Measurements from ENCODE around the gene FSTL4. TPM values are rescaled to one million over a fixed set of nuclear protein-coding genes. Genes with fewer than 3 reads are reported as not detected.
A peak's percentile ranks its signal among the peaks of the same experiment; 100 is the strongest.

The FSTL4 gene
- total and polyA plus RNA-seq, 2 donors (not counting 1 experiment from before 2014, with no cell fraction given): 0.31 to 6.7 TPM

DNA sequence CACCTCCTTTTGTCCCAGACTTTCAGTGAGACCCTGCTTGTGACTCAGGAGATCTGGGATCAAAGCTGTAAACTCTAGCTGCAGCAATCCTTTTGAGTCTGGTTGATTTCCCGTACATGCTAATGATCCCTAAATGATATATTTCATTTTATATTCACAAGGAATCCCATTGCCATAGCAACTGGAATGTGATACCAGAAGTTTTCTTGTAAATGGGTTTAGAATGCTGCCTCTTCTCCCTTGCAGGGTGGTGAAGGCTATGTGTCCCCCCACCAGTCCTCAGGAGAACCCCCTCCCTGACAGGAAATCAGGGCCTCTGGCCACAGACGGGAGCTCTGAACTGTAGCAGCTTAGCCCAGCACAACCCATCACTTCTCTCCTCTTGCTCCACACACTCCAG, 215.0 kb downstream of the FSTL4 start:
- Mint-ChIP-seq H3K9me3 (ENCODE audit: insufficient read depth) (no peaks in the 10 kb centered on the region), H3K4me3 (peak overlapping the region; percentile 54), H3K27ac (no peak overlapping the region), H3K27me3 (no peaks in the 10 kb centered on the region), H3K4me1 (peaks cover 45% of the 10 kb centered on the region)
- Histone ChIP-seq H3K79me2 (ENCODE audit: control insufficient read depth, insufficient read depth, low read length) (no peaks in the 10 kb centered on the region), H3K4me2 (replicated peaks; ENCODE audit: low read depth, low read length, poor library complexity, severe bottlenecking) (peak overlapping the region; percentile 61), H3K9me3 (ENCODE audit: control extremely low read depth in 1 of 3, control insufficient read depth in 2 of 3, insufficient read depth in 1 of 3, low read length in 2 of 3) (peaks cover 0 to 15% (median 0%) of the 10 kb centered on the region in 3 donors), H3K36me3 (replicated peaks in 1 of 2; ENCODE audit: control extremely low read depth in 1 of 2, control insufficient read depth in 1 of 2, extremely low read depth in 1 of 2, insufficient read depth in 2 of 2, low read length in 1 of 2) (no peaks in the 10 kb centered on the region), H2AFZ (ENCODE audit: insufficient read depth, low read depth, low read length, poor library complexity, severe bottlenecking) (peak overlapping the region; percentile 29), H3K9ac (ENCODE audit: low read length) (peak overlapping the region; percentile 17), H3K27me3 (replicated peaks in 1 of 4; ENCODE audit: control extremely low read depth in 1 of 4, control insufficient read depth in 3 of 4, insufficient read depth in 4 of 4, low read length in 3 of 4) (no peaks in the 10 kb centered on the region), H3K4me1 (ENCODE audit: control insufficient read depth in 2 of 2, insufficient read depth in 2 of 2, low read length in 2 of 2) (peaks cover 36 to 37% of the 10 kb centered on the region in 2 donors), H3K27ac (ENCODE audit: low read length in 2 of 2) (peak overlapping the region; percentile 38 to 52), H4K20me1 (ENCODE audit: control insufficient read depth, insufficient read depth, low read length, poor library complexity, severe bottlenecking) (no peaks in the 10 kb centered on the region), H3K4me3 (ENCODE audit: control extremely low read depth in 1 of 5, extremely low read depth in 1 of 5, insufficient read depth in 1 of 5, low read depth in 2 of 5, low read length in 4 of 5) (no peak overlapping the region)
- TF ChIP-seq EZH2 (IDR thresholded peaks at IDR 0.05; ENCODE audit: borderline replicate concordance, insufficient read depth, low read depth, low read length, poor library complexity, severe bottlenecking) (no peak), CTCF (IDR thresholded peaks at IDR 0.05) (no peak)
- ChIA-PET CTCF (interaction anchor here (1.7 kb wide), 1 partner anchor 27 kb away, joined by 5 read pairs; no protein-coding TSS in a partner anchor), POLR2A (interaction anchor here (0.6 kb wide), 1 partner anchor 77 kb away, joined by 3 read pairs; no protein-coding TSS in a partner anchor)
- DNase-seq (no peak), ATAC-seq (ENCODE audit: low read depth) (no peak)
- no CpG with 5 or more reads among the region's 2 CpGs for WGBS (ENCODE audit: insufficient coverage)
- intact Hi-C loops (cut with micrococcal nuclease): no loop called here

DNA sequence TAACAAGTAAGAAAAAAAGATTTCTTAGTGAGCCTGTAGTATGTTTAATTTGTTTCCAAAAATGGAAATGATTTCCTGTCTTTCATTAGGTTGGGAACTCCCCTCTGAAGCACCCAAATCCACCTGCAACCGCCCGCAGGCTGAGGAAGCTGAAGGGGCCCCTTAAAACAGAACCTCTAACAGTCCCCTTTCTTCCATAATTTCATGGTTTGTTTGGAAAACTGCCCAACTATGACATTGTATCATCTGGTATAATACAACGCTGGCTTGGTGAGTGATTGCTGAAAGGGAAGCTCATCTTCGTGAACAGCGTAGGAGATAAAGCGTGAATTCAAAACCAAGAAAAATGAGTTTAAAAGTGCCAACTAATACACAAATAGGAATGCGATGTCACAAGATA, 215.5 kb downstream of the FSTL4 start:
- no CpG with 5 or more reads among the region's 7 CpGs for whole genome bisulfite sequencing (ENCODE audit: insufficient coverage)
- intact Hi-C loops (cut with micrococcal nuclease): no loop called here
- H3K27ac ChIP-seq (ENCODE audit: low read length in 2 of 2): peak overlapping the region; percentile 38 to 52
- peak overlapping the region; percentile 29 for H2AFZ ChIP-seq (ENCODE audit: insufficient read depth, low read depth, low read length, poor library complexity, severe bottlenecking)
- H3K27ac Mint-ChIP-seq: peak overlapping the region; percentile 59
- TF ChIP-seq CTCF (IDR thresholded peaks at IDR 0.05) (no peak), EZH2 (IDR thresholded peaks at IDR 0.05; ENCODE audit: borderline replicate concordance, insufficient read depth, low read depth, low read length, poor library complexity, severe bottlenecking) (no peak)
- H3K9ac ChIP-seq (ENCODE audit: low read length): peak overlapping the region; percentile 17
- peaks cover 45% of the 10 kb centered on the region for H3K4me1 Mint-ChIP-seq
- ChIA-PET CTCF (interaction anchor here (1.7 kb wide), 1 partner anchor 27 kb away, joined by 5 read pairs; no protein-coding TSS in a partner anchor), POLR2A (no interaction called here)
- H3K27me3 Mint-ChIP-seq: no peaks in the 10 kb centered on the region
- peak; percentile 46 for ATAC-seq (ENCODE audit: low read depth)
- H3K27me3 ChIP-seq (replicated peaks in 1 of 4; ENCODE audit: control extremely low read depth in 1 of 4, control insufficient read depth in 3 of 4, insufficient read depth in 4 of 4, low read length in 3 of 4): no peaks in the 10 kb centered on the region
- H3K79me2 ChIP-seq (ENCODE audit: control insufficient read depth, insufficient read depth, low read length): no peaks in the 10 kb centered on the region
- H3K4me2 ChIP-seq (replicated peaks; ENCODE audit: low read depth, low read length, poor library complexity, severe bottlenecking): peak overlapping the region; percentile 61
- H4K20me1 ChIP-seq (ENCODE audit: control insufficient read depth, insufficient read depth, low read length, poor library complexity, severe bottlenecking): no peaks in the 10 kb centered on the region
- no peaks in the 10 kb centered on the region for H3K36me3 ChIP-seq (replicated peaks in 1 of 2; ENCODE audit: control extremely low read depth in 1 of 2, control insufficient read depth in 1 of 2, extremely low read depth in 1 of 2, insufficient read depth in 2 of 2, low read length in 1 of 2)
- DNase-seq: peak; percentile 53
- H3K9me3 Mint-ChIP-seq (ENCODE audit: insufficient read depth): no peaks in the 10 kb centered on the region
- H3K4me1 ChIP-seq (ENCODE audit: control insufficient read depth in 2 of 2, insufficient read depth in 2 of 2, low read length in 2 of 2): peaks cover 36 to 37% of the 10 kb centered on the region in 2 donors
- peak overlapping the region; percentile 74 for H3K4me3 Mint-ChIP-seq
- peak overlapping the region in 1 of 5 experiments; percentile 6 for H3K4me3 ChIP-seq (ENCODE audit: control extremely low read depth in 1 of 5, extremely low read depth in 1 of 5, insufficient read depth in 1 of 5, low read depth in 2 of 5, low read length in 4 of 5)
- H3K9me3 ChIP-seq (ENCODE audit: control extremely low read depth in 1 of 3, control insufficient read depth in 2 of 3, insufficient read depth in 1 of 3, low read length in 2 of 3): peaks cover 0 to 15% (median 0%) of the 10 kb centered on the region in 3 donors

All from B cell (primary cell).